Common myeloid progenitor, CD34-positive (primary cell): ENCODE measurements around the gene MAPRE3.
A peak's percentile ranks its signal among the peaks of the same experiment; 100 is the strongest.

ENCODE experiments used
- CTCF ChIA-PET: fragments of 350-600 bp; sonication (Branson Sonifier 250); formaldehyde crosslinking; loops from one replicate; lab custom pipeline; 2021; ENCODE audit warnings: antibody characterized with exemption; lab: Charles Lee
- POLR2A ChIA-PET: fragments of 350-600 bp; sonication (Branson Sonifier 250); formaldehyde crosslinking; loops from one replicate; lab custom pipeline; 2021; ENCODE audit warnings: antibody characterized with exemption; lab: Charles Lee
- DNase-seq, 3 donors: peaks; one replicate each; pipeline versions ENCODE4 v3.0.0 to v3.0.0-alpha.2; 2013
- H3K27ac ChIP-seq, 2 experiments: 1 replicate in 1 of 2; 2 replicates in 1 of 2; pipeline ENCODE4 v1.7.0; 2013; ENCODE audit warnings: inconsistent platforms in 2 of 2, low read length in 2 of 2, mild to moderate bottlenecking in 2 of 2, low read depth in 1 of 2, moderate library complexity in 1 of 2; ENCODE audit not compliant: severe bottlenecking in 2 of 2, insufficient read depth in 1 of 2, poor library complexity in 1 of 2
- H3K27me3 ChIP-seq, 5 experiments: replicated peaks in 2 of 5; 1 replicate in 3 of 5; 2 replicates in 2 of 5; pipeline versions ENCODE4 v1.6.1 to v1.7.0; 2013; ENCODE audit warnings: low read length in 4 of 5, mild to moderate bottlenecking in 2 of 5, moderate library complexity in 2 of 5, inconsistent platforms in 1 of 5; ENCODE audit not compliant: insufficient read depth in 5 of 5, control insufficient read depth in 4 of 5
- H3K36me3 ChIP-seq, 4 experiments: 1 replicate in 2 of 4; 2 replicates in 2 of 4; pipeline versions ENCODE4 v1.6.1 to v1.7.0; 2013; ENCODE audit warnings: low read length in 3 of 4, control low read depth in 1 of 4, mild to moderate bottlenecking in 1 of 4; ENCODE audit not compliant: control insufficient read depth in 4 of 4, insufficient read depth in 4 of 4
- H3K4me1 ChIP-seq, 4 experiments: 1 replicate in 3 of 4; 2 replicates in 1 of 4; pipeline versions ENCODE4 v1.6.1 to v1.7.1; 2013; ENCODE audit warnings: low read length in 3 of 4, mild to moderate bottlenecking in 3 of 4, control low read depth in 1 of 4, inconsistent platforms in 1 of 4, moderate library complexity in 1 of 4; ENCODE audit not compliant: control insufficient read depth in 4 of 4, insufficient read depth in 4 of 4; ENCODE audit errors: control extremely low read depth in 1 of 4
- H3K4me3 ChIP-seq, 7 experiments: 1 replicate in 4 of 7; 2 replicates in 3 of 7; pipeline versions ENCODE4 v1.5.1 to v1.7.0; 2013; ENCODE audit warnings: mild to moderate bottlenecking in 7 of 7, low read length in 6 of 7, moderate library complexity in 6 of 7, inconsistent platforms in 2 of 7, low read depth in 2 of 7, control low read depth in 1 of 7; ENCODE audit not compliant: insufficient read depth in 4 of 7, control insufficient read depth in 1 of 7; ENCODE audit errors: extremely low read depth in 1 of 7
- H3K9me3 ChIP-seq, 5 experiments: 1 replicate in 4 of 5; 2 replicates in 1 of 5; pipeline versions ENCODE4 v1.6.1 to v1.7.1; 2013; ENCODE audit warnings: low read length in 4 of 5, mild to moderate bottlenecking in 2 of 5, inconsistent platforms in 1 of 5, low read depth in 1 of 5, moderate library complexity in 1 of 5; ENCODE audit not compliant: control insufficient read depth in 4 of 5, insufficient read depth in 2 of 5; ENCODE audit errors: control extremely low read depth in 1 of 5
- WGBS: methylation state at CpG from one replicate; pipeline ENCODE4 v1.1.5; 2013; ENCODE audit not compliant: insufficient coverage; 5-methylcytosine and 5-hydroxymethylcytosine counted together

MAPRE3 gene

DNA sequence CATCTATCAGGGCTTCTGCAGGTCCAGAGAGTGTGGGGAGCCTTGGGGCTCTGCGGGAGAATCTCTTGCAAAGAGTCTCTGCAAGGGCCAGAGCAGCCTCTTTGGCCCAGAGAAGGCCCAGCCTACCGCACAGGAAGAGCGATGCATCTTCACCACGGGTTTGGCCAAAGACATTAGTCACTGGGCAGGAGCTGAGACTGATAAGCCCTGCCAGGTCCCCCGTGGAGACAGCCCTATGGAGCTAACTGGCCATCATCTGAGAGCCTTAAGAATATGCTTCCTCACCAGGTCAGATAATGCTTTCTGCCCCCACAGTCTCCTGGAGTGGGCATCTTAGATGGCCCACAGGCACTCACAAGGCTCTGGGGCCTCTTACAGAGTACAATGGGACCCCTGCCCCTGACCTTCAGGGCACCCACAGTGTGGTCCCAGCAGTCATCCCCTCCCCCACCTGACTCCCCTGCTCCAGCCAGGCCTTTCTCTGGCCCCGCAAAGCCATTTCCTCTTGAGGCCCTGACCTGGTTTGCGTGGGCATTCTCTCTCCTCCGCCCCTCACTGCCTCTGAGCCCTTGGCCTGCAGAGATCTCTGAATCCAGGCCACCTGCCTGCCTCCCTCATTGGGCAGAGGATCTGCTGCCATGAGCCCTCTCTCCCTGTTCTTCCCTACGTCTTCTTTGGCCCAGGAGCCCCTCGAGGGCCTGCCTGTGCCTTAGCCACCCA lies 31.9 kb upstream of the MAPRE3 start:
- CTCF ChIA-PET: interaction anchor here (0.5 to 6.9 kb wide), 4 partner anchors 16 to 94 kb away, joined by 3 to 89 read pairs (median 3); partner anchors contain the start of gene DPYSL5
- no peak overlapping the region for H3K27ac ChIP-seq
- H3K4me1 ChIP-seq: peaks cover 0 to 3% (median 0%) of the 10 kb centered on the region in 4 experiments
- no peak overlapping the region for H3K4me3 ChIP-seq
- no peaks in the 10 kb centered on the region for H3K9me3 ChIP-seq
- 87% methylated on average over 10 of the region's 10 CpGs for WGBS
- POLR2A ChIA-PET: interaction anchor here (0.7 kb wide), 1 partner anchor 95 kb away, joined by 3 read pairs; no protein-coding TSS in a partner anchor
- H3K36me3 ChIP-seq: no peaks in the 10 kb centered on the region
- no peak for DNase-seq
- peaks cover 0 to 8% (median 0%) of the 10 kb centered on the region in 5 experiments for H3K27me3 ChIP-seq

- ChIA-PET CTCF (interaction anchor here (0.9 to 6.9 kb wide), 5 partner anchors 11 to 95 kb away, joined by 3 to 89 read pairs (median 3); partner anchors contain the start of gene DPYSL5), POLR2A (no interaction called here)
- H3K4me1 ChIP-seq: peaks cover 0 to 3% (median 0%) of the 10 kb centered on the region in 4 experiments
- no peak overlapping the region for H3K27ac ChIP-seq
- no peaks in the 10 kb centered on the region for H3K36me3 ChIP-seq
- DNase-seq: no peak
- peaks cover 0 to 8% (median 0%) of the 10 kb centered on the region in 5 experiments for H3K27me3 ChIP-seq
- WGBS: 99% methylated on average over 9 of the region's 9 CpGs
- no peaks in the 10 kb centered on the region for H3K9me3 ChIP-seq
- no peak overlapping the region for H3K4me3 ChIP-seq
Measured at GRCh38 chr2:26940001-26940400, 30.4 kb upstream of the MAPRE3 start.

GRCh38 chr2:26941486-26941885 lies 29.0 kb upstream of the MAPRE3 start:
- ChIA-PET CTCF (interaction anchor here (1.0 to 6.9 kb wide), 6 partner anchors 13 to 97 kb away, joined by 3 to 89 read pairs (median 4); partner anchors contain the start of gene DPYSL5), POLR2A (no interaction called here)
- peaks cover 0 to 3% (median 0%) of the 10 kb centered on the region in 4 experiments for H3K4me1 ChIP-seq
- no peaks in the 10 kb centered on the region for H3K36me3 ChIP-seq
- no peaks in the 10 kb centered on the region for H3K9me3 ChIP-seq
- no peak overlapping the region for H3K4me3 ChIP-seq
- 54% methylated on average over 2 of the region's 3 CpGs for WGBS
- peak in 2 of 3 donors; percentile 19 to 26 for DNase-seq
- peaks cover 0 to 8% (median 3%) of the 10 kb centered on the region in 5 experiments for H3K27me3 ChIP-seq
- no peak overlapping the region for H3K27ac ChIP-seq

DNA sequence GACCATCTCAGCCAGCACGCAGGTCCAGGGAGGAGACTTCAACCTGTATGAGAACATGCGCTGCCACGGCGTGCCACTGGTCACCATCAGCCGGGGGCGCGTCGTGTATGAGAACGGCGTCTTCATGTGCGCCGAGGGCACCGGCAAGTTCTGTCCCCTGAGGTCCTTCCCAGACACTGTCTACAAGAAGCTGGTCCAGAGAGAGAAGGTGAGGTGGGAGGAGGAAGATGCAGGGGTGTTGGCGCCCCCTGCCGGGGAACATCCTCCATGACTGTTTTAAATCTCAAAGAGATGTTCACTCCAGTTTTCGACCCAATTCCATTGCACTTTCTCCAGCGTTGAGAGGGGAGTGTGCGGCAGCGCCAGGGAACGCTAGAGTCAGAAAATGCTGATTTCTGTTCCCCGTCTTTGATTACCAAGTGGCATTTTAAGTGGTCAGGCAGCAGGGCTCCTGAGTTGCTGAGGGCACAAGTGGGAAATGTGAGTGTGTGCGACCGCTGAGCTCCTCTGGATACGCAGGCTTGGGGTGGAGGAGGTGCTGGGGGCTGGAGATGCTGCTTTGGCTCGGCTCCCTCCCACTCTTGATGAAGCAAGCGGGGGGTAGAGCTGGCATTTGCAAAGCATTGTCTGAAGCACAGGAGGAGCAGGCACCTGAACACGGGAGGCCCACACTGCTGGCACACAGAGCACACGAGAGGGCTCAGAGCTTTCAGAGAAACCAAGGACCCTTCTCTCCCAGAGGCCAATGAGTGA lies 27.7 kb upstream of the MAPRE3 start:
- Histone ChIP-seq H3K4me1 (peaks cover 0 to 3% (median 0%) of the 10 kb centered on the region in 4 experiments), H3K4me3 (no peak overlapping the region), H3K9me3 (no peaks in the 10 kb centered on the region), H3K27ac (no peak overlapping the region), H3K27me3 (peaks cover 0 to 8% (median 3%) of the 10 kb centered on the region in 5 experiments), H3K36me3 (no peaks in the 10 kb centered on the region)
- ChIA-PET POLR2A (no interaction called here), CTCF (interaction anchor here (0.6 to 6.9 kb wide), 16 partner anchors 10 to 159 kb away, joined by 3 to 89 read pairs (median 6); partner anchors contain the start of gene DPYSL5)
- 30% methylated on average over 20 of the region's 28 CpGs for WGBS
- DNase-seq: peak; percentile 54 to 79 (median 71)

GRCh38 chr2:26945991-26946750 lies 24.3 kb upstream of the MAPRE3 start:
- 97% methylated on average over 10 of the region's 12 CpGs for WGBS
- Histone ChIP-seq H3K4me1 (peaks cover 0 to 3% (median 0%) of the 10 kb centered on the region in 4 experiments), H3K9me3 (no peaks in the 10 kb centered on the region), H3K4me3 (no peak overlapping the region), H3K27me3 (peaks cover 0 to 8% (median 3%) of the 10 kb centered on the region in 5 experiments), H3K36me3 (no peaks in the 10 kb centered on the region), H3K27ac (no peak overlapping the region)
- no peak for DNase-seq
- ChIA-PET CTCF (interaction anchor here (1.5 kb wide), 1 partner anchor 14 kb away, joined by 5 read pairs; no protein-coding TSS in a partner anchor), POLR2A (no interaction called here)

- Histone ChIP-seq H3K36me3 (no peaks in the 10 kb centered on the region), H3K4me1 (no peaks in the 10 kb centered on the region), H3K27ac (no peak overlapping the region), H3K9me3 (no peaks in the 10 kb centered on the region), H3K27me3 (peaks cover 0 to 8% (median 3%) of the 10 kb centered on the region in 5 experiments), H3K4me3 (no peak overlapping the region)
- DNase-seq: no peak
- POLR2A ChIA-PET: no interaction called here
- WGBS: 81% methylated on average over 34 of the region's 34 CpGs
- CTCF ChIA-PET: interaction anchor here (1.2 to 1.5 kb wide), 2 partner anchors 13 to 70 kb away, joined by 4 to 5 read pairs; no protein-coding TSS in a partner anchor
Measured at GRCh38 chr2:26946841-26947784, 23.3 kb upstream of the MAPRE3 start.
